Subcutaneous adipose tissue (tissue), 4 donors: Measurements from ENCODE around the gene TBL3. TPM values are rescaled to one million over a fixed set of nuclear protein-coding genes. Genes with fewer than 3 reads are reported as not detected.

Experiments used
- total RNA-seq, 4 donors: library from RNA; depleted of rRNA; stranded (reverse); fragments of >200 nt; gene quantifications; one replicate each; pipeline ENCODE4 v1.1.0, GENCODE V29; 2016
- TF ChIP-seq, protein P1 (sequence below): fragments of 450-650 bp; IDR thresholded peaks from one replicate; pipeline ENCODE4 v1.5.1; 2016; ENCODE audit warnings: low read depth, mild to moderate bottlenecking, control low read depth, antibody characterized with exemption, moderate library complexity

TBL3 gene
- total RNA-seq, 4 donors from 2014 or later = 20.9 to 30.6 (median 26.6) TPM

DNA sequence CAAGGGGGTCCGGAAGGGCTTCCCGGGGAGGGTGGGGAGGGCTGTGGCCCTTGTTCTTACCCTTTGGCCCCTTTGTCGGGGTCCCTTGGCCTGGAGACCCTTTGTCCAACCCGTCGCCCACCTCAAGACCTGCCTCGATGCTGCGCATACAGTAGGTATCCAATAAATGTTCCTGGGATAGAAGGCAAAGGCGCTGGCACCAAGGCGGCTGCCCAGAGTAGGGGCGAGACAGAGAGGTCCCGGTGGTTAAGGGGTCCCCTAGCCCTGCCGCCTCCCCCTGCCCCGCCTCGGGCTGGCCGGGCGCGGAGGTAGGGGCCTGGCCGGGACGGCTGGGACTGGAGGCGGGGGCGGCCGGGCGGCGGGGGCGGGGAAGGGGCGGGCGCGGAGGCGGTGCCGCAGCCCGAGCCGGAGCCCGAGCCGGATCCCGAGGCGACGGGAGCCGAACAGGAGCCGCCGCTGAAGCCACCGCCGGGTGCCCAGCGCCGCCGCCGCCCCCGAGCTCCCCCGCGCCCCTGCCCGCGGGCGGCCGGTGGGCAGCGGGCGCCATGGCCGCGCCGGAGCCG is 54.7 kb downstream of the TBL3 start, which contains the start of gene NHERF2:
NHERF2 (plus strand) TSS at position 442 of the 563 bp plus-strand sequence; CDS start at position 546, 104 bp downstream.
- TF ChIP-seq, protein P1, sequence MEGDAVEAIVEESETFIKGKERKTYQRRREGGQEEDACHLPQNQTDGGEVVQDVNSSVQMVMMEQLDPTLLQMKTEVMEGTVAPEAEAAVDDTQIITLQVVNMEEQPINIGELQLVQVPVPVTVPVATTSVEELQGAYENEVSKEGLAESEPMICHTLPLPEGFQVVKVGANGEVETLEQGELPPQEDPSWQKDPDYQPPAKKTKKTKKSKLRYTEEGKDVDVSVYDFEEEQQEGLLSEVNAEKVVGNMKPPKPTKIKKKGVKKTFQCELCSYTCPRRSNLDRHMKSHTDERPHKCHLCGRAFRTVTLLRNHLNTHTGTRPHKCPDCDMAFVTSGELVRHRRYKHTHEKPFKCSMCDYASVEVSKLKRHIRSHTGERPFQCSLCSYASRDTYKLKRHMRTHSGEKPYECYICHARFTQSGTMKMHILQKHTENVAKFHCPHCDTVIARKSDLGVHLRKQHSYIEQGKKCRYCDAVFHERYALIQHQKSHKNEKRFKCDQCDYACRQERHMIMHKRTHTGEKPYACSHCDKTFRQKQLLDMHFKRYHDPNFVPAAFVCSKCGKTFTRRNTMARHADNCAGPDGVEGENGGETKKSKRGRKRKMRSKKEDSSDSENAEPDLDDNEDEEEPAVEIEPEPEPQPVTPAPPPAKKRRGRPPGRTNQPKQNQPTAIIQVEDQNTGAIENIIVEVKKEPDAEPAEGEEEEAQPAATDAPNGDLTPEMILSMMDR = no peak

DNA sequence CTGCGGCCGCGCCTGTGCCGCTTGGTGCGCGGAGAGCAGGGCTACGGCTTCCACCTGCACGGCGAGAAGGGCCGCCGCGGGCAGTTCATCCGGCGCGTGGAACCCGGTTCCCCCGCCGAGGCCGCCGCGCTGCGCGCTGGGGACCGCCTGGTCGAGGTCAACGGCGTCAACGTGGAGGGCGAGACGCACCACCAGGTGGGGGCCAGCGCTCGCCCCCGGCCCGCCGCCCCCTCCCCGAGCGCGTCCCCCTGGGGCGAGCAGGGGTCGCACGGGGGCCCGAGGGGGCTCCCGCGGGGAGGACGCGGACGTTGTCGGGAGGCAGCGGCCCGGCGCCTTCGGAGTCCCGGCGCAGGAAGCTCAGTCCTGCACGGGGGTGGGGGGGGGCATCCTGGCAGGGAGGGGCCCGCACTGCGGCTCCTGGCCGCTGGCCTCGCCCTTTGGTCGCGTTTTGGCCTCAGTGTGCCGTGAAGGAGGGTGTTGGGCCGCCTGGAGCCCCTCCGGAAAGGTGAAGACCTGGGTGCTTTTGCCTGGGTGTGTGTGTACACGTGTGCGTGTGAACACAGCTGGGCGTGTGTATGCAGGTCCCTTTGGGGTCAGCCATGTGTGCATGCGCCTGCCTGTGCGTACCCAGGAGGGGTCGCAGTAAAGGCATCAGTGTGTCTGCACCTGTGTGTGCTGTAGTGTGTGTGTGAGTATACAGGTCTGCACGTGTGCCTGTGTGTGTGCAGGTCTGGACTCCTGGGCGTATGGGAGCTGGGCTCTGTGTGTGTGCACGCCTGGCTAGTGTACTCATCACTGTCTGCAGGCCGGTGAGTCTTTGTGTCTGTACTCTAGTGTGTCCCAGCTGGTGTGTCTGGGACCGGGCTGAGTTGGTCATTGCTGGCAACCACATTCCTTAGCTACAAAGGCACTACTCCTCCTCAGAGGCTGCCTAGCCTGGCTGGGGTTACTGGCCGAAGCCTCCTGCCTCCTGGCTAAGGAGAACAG is 55.5 kb downstream of the TBL3 start:
- TF ChIP-seq, protein P1 = no peak

DNA sequence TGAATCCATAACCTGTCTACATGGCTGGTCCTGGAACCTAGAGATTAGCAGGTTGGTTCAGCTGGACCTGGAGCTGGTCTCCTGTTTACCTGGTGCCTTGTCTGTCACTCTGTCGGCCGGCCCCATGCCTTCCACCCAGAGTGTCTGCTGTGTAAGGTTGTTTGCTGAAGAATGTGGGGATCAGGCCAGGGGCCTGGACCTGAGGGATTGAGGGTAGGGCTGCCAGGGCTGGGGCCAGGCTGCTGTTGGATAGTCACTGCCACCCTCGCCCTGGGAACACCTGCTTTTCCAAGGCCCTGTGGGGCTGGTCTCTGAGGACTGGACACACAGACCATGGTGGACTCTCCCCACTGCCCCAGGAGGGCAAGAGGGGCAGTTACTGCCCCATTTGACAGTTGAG is 56.3 kb downstream of the TBL3 start:
- TF ChIP-seq, protein P1 = no peak

DNA sequence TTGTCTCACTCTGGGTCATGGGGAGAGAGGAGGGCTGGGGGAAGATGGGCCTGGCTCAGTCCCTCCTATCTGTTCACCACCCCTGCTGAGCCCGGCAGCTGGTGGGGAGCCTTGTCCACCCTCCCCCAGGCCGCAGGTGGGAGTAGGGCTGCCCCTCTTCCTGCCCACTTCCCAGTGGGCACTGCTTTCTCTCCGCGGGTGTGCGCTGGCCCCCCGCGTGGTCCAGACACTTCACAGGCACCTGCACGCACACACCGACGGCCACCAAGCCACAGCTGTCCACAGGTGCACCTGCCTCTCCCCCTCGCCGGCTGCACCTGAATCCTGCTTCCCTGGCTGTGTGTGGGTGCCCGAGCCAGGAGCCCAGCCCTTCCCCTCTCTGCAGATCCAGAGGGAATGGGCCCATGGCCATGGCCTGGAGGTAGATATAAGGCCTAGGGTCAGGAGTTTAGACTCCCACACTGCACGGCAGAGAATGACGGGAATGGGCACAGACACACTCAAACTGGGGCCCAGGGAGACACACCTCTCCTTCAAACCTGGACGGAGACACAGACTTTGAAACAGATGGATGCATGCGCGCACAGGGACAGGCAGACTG is 56.9 kb downstream of the TBL3 start:
- TF ChIP-seq, protein P1 = no peak

DNA sequence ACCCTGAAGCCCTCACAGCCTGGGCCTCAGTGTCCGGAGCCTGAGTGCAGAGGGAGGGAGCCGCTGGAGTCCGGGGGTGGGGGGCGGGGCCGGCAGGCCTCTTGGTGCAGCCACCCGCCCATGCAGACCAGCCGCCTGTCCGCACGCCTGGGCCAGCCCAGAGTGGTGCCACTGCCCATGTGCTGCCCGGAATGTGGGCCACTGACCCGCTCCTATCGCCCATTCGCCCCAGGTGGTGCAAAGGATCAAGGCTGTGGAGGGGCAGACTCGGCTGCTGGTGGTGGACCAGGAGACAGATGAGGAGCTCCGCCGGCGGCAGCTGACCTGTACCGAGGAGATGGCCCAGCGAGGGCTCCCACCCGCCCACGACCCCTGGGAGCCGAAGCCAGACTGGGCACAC is 57.5 kb downstream of the TBL3 start:
- TF ChIP-seq, protein P1 = no peak

DNA sequence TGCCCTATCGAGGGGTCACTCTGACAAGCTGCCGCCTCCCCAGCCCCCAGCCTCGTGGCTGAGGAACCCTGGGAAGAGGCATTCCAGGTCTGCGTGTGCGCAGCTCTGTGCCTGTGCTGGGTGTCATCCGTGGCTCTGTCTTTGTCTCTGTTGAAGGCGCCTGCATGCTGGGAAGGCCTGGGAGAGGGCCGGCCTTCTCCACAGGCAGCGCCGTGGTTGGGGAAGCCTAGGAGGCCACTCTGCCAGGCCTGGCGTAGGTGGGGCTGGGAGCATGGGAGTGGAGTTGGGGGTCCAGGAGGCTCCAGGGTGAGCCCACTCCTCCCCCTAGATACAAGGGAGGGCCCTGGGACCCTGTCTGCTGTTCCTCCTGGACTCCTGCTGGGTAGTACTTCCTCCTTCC is 58.2 kb downstream of the TBL3 start:
- TF ChIP-seq, protein P1 = no peak

DNA sequence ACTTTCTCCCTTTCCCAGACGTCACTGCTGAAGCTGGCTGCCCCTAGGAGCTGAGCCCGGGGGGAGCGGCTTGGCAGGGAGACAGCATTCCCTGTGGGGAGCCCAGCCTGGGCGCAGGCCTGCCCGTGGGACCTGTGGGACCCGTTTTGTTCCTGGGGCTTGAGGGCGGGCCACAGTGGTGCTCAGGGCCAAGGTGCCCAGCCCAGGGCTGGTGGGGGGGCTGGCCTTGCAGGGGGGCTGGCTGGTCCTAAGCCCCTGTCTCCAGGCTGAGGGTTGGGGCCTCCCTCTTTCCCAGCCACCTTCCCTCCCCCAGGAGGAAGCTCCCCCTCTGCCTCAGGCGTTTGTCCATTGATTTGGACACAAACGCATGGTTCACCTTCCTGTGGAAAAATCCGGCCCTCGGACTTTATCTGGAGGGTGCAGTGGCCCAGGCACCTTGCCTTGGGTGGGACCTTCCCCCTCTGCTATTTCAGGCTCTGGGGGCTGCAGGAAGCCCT is 59.3 kb downstream of the TBL3 start:
- TF ChIP-seq, protein P1 = no peak
